MM.1S (cell line): Measurements from ENCODE around the gene ATR.

Source experiments
- DNase-seq: peaks from one replicate; pipeline ENCODE4 v3.0.0-alpha.2; 2015
- H2AFZ ChIP-seq: fragments of 300-600 bp; sonication (generic); 2 replicates; pipeline ENCODE4 v1.6.0; 2016; ENCODE audit warnings: antibody characterized with exemption, low read length
- H3F3A ChIP-seq: fragments of 300-600 bp; sonication (generic); 2 replicates; pipeline ENCODE4 v1.6.1; 2016; ENCODE audit warnings: mild to moderate bottlenecking, antibody characterized with exemption, low read length, moderate library complexity, mixed read lengths; ENCODE audit not compliant: insufficient read depth
- H3K27ac ChIP-seq: fragments of 300-600 bp; sonication (generic); 2 replicates; pipeline ENCODE4 v1.5.1; 2016; ENCODE audit warnings: mild to moderate bottlenecking, low read length
- H3K27me3 ChIP-seq: fragments of 300-600 bp; sonication (generic); replicated peaks from 2 replicates; pipeline ENCODE4 v1.6.0; 2016; ENCODE audit warnings: low read length; ENCODE audit not compliant: insufficient read depth
- H3K36me3 ChIP-seq: fragments of 300-600 bp; sonication (generic); replicated peaks from 2 replicates; pipeline ENCODE4 v1.6.1; 2016; ENCODE audit warnings: mild to moderate bottlenecking, low read length, mixed read lengths; ENCODE audit not compliant: insufficient read depth
- H3K4me1 ChIP-seq: fragments of 300-600 bp; sonication (generic); 2 replicates; pipeline ENCODE4 v1.6.1; 2016; ENCODE audit warnings: low read length, mixed read lengths
- H3K4me2 ChIP-seq: fragments of 300-600 bp; sonication (generic); 2 replicates; pipeline ENCODE4 v1.6.0; 2016; ENCODE audit warnings: low read depth, low read length
- H3K4me3 ChIP-seq: fragments of 300-600 bp; sonication (generic); 2 replicates; pipeline ENCODE4 v1.5.1; 2016; ENCODE audit warnings: low read length, mixed read lengths
- H3K79me2 ChIP-seq: fragments of 300-600 bp; sonication (generic); 2 replicates; pipeline ENCODE4 v1.6.1; 2016; ENCODE audit warnings: mixed run types, low read length, mixed read lengths
- H3K9ac ChIP-seq: fragments of 300-600 bp; sonication (generic); 2 replicates; pipeline ENCODE4 v1.6.1; 2016; ENCODE audit warnings: low read length, mixed read lengths
- H3K9me2 ChIP-seq: fragments of 300-600 bp; sonication (generic); replicated peaks from 2 replicates; pipeline ENCODE4 v1.6.1; 2016; ENCODE audit warnings: mild to moderate bottlenecking, low read length, mixed read lengths; ENCODE audit not compliant: insufficient read depth
- H3K9me3 ChIP-seq: fragments of 300-600 bp; sonication (generic); replicated peaks from 2 replicates; pipeline ENCODE4 v1.6.1; 2016; ENCODE audit warnings: mild to moderate bottlenecking, low read length, mixed read lengths; ENCODE audit not compliant: insufficient read depth
- H4K20me1 ChIP-seq: fragments of 300-600 bp; sonication (generic); 2 replicates; pipeline ENCODE4 v1.6.1; 2016; ENCODE audit warnings: mild to moderate bottlenecking, low read length, moderate library complexity, mixed read lengths; ENCODE audit not compliant: insufficient read depth
- EZH2 ChIP-seq: fragments of 300-600 bp; sonication (generic); optimal IDR thresholded peaks from 2 replicates; pipeline ENCODE3; 2017; ENCODE audit warnings: low read depth, mild to moderate bottlenecking, antibody characterized with exemption, low read length, mixed read lengths
- EZH2phosphoT487 ChIP-seq: fragments of 300-600 bp; sonication (generic); IDR thresholded peaks from 2 replicates; pipeline ENCODE4 v1.6.1; 2018; ENCODE audit warnings: antibody characterized with exemption, low read length
- TF ChIP-seq, protein P1 (sequence below): fragments of 300-600 bp; sonication (generic); IDR thresholded peaks from 2 replicates; pipeline ENCODE4 v1.5.1; 2016; ENCODE audit warnings: antibody characterized with exemption, low read length, mixed read lengths

ATR gene

DNA sequence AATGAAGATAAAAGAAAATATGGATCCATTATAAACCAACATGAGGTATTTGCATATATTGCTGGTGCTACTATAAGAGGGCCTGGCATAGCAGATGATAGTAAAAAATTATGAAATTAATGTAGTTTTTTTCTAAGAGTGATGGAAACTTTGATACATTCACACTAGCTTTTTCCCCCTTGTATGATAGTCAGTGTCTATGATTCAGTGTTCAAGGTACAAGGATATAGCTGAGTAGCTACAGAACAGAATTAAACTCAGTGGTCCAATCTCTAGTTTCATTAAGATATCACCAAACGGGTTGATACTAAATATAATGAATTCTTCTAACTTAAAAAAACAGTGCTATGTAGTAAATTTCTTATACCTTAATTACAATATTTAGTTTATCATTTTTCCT, 80.8 kb downstream of the ATR start:
- Histone ChIP-seq H3K27me3 (no peaks in the 10 kb centered on the region), H3K4me3 (no peak overlapping the region), H3F3A (no peaks in the 10 kb centered on the region), H3K9me3 (no peaks in the 10 kb centered on the region), H3K4me1 (no peaks in the 10 kb centered on the region), H3K36me3 (no peaks in the 10 kb centered on the region; the same call in 1 of the 2 replicates), H4K20me1 (no peaks in the 10 kb centered on the region), H2AFZ (no peak overlapping the region), H3K9me2 (no peaks in the 10 kb centered on the region), H3K4me2 (no peak overlapping the region), H3K9ac (no peak overlapping the region), H3K27ac (no peak overlapping the region), H3K79me2 (no peaks in the 10 kb centered on the region)
- no peak for DNase-seq
- TF ChIP-seq EZH2phosphoT487: no peak

GRCh38 chr3:142495103-142495502, 83.4 kb downstream of the ATR start:
- Histone ChIP-seq H3K36me3 (no peaks in the 10 kb centered on the region; the same call in 1 of the 2 replicates), H3K79me2 (no peaks in the 10 kb centered on the region), H3K4me1 (no peaks in the 10 kb centered on the region), H3F3A (no peaks in the 10 kb centered on the region), H3K27me3 (no peaks in the 10 kb centered on the region), H3K4me3 (no peak overlapping the region), H3K9me3 (no peaks in the 10 kb centered on the region), H3K4me2 (no peak overlapping the region), H2AFZ (no peak overlapping the region), H3K27ac (no peak overlapping the region), H3K9me2 (no peaks in the 10 kb centered on the region), H3K9ac (no peak overlapping the region), H4K20me1 (no peaks in the 10 kb centered on the region)
- DNase-seq: no peak
- TF ChIP-seq, protein P1, sequence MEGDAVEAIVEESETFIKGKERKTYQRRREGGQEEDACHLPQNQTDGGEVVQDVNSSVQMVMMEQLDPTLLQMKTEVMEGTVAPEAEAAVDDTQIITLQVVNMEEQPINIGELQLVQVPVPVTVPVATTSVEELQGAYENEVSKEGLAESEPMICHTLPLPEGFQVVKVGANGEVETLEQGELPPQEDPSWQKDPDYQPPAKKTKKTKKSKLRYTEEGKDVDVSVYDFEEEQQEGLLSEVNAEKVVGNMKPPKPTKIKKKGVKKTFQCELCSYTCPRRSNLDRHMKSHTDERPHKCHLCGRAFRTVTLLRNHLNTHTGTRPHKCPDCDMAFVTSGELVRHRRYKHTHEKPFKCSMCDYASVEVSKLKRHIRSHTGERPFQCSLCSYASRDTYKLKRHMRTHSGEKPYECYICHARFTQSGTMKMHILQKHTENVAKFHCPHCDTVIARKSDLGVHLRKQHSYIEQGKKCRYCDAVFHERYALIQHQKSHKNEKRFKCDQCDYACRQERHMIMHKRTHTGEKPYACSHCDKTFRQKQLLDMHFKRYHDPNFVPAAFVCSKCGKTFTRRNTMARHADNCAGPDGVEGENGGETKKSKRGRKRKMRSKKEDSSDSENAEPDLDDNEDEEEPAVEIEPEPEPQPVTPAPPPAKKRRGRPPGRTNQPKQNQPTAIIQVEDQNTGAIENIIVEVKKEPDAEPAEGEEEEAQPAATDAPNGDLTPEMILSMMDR: no peak
- TF ChIP-seq EZH2phosphoT487: no peak
- TF ChIP-seq EZH2: no peak

- Histone ChIP-seq H3K4me2 (no peak overlapping the region), H3K4me3 (no peak overlapping the region), H3K9me2 (no peaks in the 10 kb centered on the region), H3K36me3 (peaks cover 6% of the 10 kb centered on the region; the same call in 1 of the 2 replicates), H3K9me3 (no peaks in the 10 kb centered on the region), H3K9ac (no peak overlapping the region), H3K27ac (no peak overlapping the region), H3K79me2 (no peaks in the 10 kb centered on the region), H3K4me1 (no peaks in the 10 kb centered on the region), H4K20me1 (no peaks in the 10 kb centered on the region), H2AFZ (no peak overlapping the region), H3F3A (no peaks in the 10 kb centered on the region), H3K27me3 (no peaks in the 10 kb centered on the region)
- no peak for DNase-seq
- no peak for TF ChIP-seq EZH2
- no peak for TF ChIP-seq EZH2phosphoT487
- TF ChIP-seq, protein P1: no peak
Measured at GRCh38 chr3:142492184-142492583, 86.3 kb downstream of the ATR start.

GRCh38 chr3:142489572-142490323, 88.8 kb downstream of the ATR start:
- Histone ChIP-seq H3K4me3 (no peak overlapping the region), H3K9me3 (no peaks in the 10 kb centered on the region), H3K36me3 (peaks cover 11% of the 10 kb centered on the region; the same call in 1 of the 2 replicates), H3F3A (no peaks in the 10 kb centered on the region), H3K9ac (no peak overlapping the region), H3K4me1 (no peaks in the 10 kb centered on the region), H3K4me2 (no peak overlapping the region), H3K9me2 (no peaks in the 10 kb centered on the region), H3K27ac (no peak overlapping the region), H3K27me3 (no peaks in the 10 kb centered on the region), H3K79me2 (no peaks in the 10 kb centered on the region), H4K20me1 (no peaks in the 10 kb centered on the region), H2AFZ (no peak overlapping the region)
- DNase-seq: no peak
- TF ChIP-seq EZH2phosphoT487: no peak
- no peak for TF ChIP-seq EZH2
- TF ChIP-seq, protein P1: no peak
